NCI-H82 (cell line): ENCODE data around the gene NCBP2.

Experiments used
- DNase-seq: peaks from one replicate; lab custom pipeline; 2025; lab: John Stamatoyannopoulos, UW

Gene NCBP2

DNA sequence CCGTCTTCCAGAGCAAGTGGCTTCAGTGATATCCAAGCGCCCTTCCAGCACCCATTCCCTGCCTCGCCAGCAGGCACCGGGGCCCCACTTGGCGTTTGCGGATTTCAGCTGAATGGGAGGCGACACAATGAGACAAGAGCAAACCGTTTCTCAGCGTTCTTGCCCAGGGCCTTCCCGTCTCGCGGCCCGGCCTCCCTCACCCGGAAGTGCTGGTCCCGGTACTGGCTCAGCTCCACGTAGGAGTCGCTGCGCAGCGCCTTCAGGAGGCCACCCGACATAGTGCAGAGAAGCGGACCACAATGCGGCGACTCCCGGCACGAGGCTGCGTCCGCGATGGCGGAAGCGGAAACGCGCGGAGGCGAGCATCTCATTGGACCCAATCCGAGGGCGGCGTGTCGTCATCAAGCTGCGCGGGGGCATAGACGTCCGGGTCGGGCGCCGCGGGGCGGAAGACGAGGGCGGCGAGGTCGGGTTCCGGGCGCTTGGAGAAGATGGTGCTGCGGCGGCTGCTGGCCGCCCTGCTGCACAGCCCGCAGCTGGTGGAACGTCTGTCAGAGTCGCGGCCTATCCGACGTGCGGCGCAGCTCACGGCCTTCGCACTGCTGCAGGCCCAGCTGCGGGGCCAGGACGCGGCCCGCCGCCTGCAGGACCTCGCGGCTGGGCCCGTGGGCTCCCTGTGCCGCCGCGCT, at the start of gene NCBP2:
Gene NCBP2 (minus strand): TSS at position 303 of the 689 bp plus-strand sequence. CDS start 25 bp downstream, at position 278.
- DNase-seq: peak; percentile 99

DNA sequence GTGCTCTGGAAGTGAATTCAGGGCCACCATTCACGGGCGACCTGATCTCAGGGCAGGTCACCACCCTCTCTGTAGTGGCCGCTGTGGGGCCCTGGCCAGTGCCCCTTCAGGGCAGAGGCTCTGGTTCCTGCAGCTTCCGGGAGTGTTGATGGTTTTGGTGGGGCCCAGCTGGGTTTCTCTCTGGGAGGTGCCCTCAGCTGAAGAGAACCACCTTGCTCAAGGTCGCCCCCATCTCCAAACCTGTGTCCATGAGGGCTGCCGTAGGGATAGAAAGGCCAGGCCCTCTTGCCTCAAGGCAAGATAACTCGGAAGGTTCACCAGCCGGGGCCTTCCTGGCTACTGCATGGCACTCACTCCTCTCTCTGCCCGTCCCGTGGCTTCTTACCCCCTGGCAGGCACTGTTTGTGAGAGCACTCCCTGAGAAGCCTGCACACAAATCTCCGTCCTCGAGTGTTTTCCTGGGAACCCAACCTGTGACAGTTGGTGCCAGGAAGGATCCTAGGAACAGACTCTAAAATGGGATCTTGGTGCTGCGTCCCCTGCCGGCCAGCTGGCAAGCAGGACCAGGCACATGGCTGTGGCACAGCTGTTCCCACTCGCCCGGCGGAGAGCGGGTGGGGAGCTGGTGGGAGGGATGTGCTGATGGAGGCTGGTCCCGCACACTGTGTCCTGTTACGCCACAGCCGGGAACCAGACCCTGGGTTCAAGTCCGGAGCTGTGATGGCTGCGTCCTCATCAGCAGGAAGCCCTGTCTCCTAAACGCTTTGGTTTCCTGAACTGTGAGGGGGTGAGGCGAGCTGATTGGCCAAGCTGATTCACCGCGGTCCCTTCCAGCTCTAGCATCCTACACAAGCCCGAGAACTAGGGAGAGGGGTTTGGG, 49.5 kb upstream of the NCBP2 start:
- DNase-seq: no peak

DNA sequence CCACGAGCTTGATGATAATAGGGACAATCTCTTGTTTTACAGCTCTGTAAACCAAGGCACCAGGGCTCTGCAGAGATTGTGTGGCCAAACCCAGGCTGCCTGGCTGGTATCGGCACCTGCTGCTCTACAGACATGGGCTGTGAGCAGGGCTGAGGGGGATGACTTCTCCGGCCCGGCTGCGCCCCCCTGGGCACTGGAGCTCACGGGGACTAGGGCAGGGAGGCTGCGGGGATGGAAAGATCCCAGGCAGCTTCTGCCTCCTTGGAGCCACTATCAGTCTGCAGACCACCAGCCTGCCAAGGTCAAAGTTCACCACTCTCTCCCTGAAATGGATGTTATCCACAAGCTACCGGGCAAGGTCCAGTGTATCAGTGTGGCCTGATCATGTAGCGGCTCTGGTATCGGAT, 48.3 kb upstream of the NCBP2 start:
- no peak for DNase-seq

DNA sequence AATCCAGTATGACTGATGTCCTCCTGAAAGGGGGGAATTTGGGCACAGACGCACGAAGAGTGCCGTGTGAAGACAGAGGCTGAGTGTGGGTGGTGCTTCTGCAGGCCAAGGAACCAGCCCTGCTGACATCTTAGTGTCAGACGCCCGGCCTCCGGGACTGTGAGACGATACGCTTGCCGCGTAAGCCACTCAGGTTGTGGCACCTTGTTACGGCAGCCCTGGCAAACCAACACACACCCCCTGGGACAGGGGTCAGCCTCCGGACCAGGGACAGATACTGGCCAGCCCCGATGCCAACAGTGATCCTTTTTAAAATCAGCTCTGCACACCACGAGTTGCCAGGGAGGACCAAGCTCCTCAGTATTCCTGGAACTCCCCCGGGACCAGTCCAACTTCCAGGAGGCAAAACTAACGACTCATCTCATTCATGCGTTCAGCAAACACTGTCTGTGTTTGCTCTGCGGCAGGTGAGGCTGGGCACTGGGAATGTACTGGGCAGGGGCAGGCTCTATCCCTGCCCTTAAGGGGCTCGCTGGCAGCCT, 47.5 kb upstream of the NCBP2 start:
- no peak for DNase-seq

DNA sequence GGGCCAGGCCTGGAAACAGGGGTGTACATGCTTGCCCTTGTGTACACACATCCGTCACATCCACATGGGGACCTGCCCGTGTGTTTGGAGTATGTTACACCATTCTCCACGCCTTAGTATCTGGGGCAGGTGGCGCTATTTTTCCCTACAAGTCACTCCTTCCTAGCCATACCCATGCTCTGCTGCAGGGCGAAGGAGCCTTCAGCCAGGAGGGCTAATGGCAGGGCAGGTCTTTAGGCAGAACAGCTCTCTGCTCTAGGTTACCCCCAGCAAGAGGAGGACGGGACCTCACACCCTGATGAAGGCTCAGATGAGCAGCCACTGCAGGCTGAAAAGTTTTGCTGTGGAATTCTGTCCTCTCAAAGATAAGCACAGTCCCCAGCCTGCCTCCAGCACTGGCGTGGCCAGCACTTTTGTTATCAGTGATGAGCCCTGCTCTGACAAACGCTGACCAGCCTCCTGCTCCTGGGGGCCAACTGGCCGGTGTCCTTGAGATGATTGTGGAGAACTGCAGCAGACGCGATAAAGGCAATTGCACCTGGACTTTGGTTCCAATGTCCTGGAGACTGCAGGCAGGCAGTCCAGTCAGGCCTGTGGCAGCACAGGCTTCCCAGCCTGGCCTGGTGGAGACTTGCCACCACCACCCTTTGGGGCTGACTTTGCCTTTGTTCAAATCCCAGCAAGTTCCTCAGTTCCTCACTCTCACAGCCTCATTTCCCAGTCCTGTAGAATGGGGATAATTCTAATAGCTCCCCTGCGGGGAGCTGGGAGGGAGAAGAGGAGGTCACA, 46.1 kb upstream of the NCBP2 start:
- peak; percentile 66 for DNase-seq

DNA sequence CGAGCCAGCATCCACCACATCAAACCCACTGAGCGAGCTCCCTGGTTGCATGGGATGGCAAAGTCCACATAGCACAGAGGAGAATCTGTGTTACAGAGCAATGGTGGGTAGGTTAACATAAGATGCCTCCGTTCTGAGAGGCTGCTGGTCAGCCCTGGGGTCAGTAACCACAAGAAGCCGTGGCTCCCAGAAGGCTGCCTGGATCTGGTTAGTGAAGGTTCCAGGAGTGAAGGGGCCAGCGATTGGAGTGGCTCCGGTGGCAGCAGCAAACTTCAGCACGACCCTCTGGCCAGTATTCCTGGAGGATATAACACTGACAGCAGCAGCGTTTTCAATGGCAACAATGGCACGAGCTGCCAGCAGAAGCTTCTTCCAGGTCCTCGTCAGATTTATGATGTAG, 44.7 kb upstream of the NCBP2 start:
- DNase-seq: no peak

DNA sequence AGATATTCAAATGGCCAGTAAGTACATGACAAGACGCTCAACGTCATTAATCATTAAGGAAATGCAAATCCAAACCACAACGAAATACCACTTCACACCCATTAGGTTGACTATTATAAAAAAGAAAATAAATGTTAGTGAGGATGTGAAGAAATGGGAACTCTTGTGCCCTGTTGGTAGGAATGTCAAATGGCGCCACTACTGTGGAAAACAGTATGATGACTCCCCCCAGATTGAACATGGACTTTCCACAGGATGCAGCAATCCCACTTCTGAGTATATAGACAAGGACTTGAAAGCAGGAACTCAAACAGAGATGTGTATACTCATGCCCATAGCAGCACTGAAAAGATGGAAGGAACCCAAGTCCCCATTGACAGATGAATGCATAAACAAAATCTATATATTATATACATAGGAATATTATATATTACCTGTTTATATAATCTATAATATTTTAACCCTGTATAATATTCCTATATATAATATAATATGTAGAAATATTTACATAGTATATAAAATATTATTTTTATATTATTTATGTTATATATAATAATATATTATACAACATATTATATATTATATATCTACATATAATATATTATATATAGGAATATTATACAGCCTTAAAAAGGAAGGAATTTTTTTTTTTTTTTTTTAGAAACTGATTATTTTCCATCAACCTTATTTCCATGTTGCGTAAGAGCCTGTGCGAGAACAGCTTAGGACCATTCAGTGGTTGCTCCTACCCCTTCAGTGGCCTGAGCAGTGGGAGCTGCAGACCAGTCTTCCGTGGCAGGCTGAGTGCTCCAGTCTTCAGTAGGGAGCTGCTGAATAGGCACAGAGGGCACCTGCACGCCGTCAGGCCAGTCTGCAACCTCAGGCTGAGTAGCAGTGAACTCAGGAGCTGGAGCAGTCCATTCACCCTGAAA, 43.9 kb upstream of the NCBP2 start:
- no peak for DNase-seq

DNA sequence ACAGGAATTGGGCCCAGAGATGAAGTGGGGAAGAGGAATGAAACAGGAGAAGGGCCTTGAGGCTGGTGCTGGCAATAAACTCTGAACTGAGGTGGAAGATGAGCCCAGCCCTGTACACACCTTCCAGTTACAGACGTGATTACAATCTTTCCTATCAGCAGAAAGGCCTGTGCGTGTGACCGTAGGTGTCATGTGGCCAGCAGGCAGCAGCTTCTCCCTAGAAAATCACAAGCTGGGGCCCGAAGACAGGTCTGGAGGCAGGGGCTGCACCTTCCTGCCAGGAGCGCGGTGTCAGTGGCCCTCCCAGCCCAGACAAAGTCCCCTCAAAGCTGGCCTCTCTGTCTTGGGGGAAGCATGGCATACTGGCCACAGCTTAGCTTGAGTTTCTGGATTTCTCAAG, 43.0 kb upstream of the NCBP2 start:
- DNase-seq: no peak

DNA sequence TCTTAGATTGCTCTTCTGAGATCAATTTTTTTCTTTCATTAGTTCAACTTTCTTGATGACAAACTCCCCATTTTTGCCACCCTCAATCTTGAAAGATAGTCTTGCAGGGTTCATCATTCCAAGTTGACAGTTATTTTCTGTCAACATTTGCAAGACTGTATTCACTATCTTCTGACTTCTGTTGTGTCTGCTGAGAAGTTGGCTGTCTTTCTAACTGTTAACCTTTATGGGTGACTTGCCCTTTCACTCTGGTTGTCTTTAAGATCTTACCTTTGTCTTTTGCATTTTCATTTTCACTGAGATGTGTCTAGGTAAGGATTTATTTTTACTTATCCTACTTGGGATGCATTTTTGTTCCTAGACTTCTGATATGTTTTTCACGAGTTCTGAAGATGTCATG, 40.9 kb upstream of the NCBP2 start:
- no peak for DNase-seq

DNA sequence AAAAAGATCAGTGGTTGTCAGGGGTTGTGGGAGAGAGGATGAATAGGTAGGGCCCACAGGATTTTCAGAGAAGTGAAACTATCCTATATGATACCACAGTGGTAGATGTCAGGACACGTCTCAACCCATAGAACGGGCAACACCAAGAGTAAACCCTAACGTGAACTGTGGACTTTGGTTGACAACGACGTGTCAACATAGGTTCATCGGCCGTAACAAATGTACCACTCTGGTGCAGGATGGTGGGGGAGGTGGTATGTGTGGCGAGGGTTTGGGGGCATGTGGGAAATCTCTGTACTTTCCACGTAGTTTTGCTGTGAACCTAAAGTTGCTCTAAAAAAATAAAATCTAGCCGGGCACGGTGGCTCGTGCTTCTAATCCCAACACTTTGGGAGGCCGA, 39.3 kb upstream of the NCBP2 start:
- DNase-seq: no peak

DNA sequence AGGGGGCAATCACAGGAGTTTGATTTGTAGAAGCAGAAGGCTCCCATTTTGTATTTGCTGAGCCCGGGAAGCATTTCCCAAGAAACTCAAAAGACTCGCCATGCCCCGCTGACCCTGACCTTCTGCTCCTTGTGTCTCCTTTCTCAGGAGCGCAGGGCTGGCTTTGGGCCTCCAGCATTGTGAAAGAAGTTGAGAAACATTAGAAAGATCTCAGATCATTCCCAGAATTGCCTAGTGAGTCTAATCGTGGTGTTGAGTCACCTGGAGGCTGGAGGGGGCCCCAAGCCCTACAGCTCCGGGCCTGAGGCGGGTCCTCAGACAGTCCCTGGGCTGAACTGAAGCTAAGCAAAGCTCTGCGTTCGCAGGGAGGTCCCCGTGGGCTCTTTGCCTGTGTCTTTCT, 37.2 kb upstream of the NCBP2 start:
- no peak for DNase-seq

DNA sequence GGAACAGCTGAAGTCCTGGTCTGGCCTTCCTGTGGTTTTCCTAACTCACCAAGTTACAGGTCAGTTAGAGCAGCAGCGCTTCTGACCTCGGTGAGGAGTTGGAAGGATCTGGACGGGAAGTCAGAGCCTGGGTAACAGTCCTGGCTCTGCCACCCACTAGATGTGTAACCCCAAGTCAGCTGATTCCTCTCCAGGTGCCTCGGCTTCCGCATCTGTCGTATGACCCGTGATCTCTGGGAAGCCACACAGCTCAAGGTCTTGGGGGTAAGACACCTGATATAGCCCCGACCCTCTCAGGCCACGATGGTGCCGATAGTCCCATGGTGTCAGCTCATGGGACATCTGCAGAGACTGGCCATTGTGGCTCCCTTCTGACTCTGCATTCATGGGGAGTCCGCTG, 34.6 kb upstream of the NCBP2 start:
- no peak for DNase-seq

DNA sequence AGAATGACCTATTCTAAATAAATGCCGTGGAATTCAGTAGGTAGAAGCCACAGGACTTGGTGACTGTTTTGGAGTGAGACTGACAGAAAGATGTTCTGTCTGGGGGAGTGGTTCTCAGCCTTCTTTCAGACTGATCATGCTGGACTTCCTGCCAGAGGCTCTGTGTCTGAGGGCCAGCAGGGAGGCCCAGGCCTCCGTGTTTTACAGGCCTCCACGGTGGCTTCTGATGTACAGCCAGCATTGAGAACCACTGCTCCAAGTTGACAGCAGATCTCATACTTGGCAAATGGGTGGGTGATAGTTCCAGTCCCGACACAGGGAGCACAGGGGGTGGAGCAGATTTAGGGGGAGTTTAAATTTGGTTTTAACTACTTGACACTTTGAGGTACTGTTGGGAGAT, 33.0 kb upstream of the NCBP2 start:
- no peak for DNase-seq

DNA sequence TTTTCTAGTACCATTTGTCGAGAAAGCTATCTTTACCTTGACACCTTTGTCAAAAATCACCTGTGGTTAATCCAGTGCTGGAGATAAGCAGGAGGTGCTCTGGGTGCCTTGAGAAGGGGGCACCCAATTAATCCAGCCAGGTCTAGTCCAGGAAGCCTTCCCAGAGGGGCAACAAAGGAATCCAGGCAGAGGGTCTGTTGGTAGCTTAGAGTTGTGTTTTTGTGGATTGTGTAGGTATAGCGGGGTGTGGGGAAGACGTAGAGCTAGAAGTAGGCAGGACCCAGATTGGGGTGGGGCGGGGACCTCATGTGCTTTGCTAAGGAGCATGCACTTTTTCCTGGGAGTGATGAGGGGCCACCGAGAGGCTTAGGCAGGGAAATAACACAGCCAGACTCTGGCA, 32.3 kb upstream of the NCBP2 start:
- no peak for DNase-seq

DNA sequence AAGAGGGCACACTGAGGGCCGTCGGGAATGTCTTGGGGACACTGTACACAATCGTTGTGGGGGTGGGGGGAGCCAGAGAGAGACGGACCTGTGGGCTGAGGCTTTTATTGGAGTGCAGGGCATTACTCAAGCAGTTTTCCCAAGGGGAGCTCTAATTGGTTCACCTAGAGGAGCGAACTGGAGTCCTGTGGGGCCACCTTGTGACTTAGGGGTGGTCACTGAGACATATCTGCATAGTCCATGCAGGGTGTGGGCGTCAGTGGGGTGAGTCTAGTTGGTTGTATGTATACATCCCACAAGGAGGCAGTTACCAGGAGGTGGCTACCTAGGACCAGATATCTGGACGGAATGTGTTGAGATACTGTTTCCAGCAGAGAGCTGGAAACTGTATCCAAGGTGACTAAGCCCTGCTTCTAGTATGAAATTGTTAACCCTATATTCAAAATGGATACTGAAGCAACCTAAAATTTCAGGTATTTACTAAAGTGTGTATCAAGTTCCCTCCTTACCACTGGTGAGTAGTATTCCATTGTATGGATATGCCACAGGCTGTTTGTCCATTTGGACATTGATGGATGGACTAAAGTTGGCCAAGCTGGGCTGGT, 28.9 kb upstream of the NCBP2 start:
- peak; percentile 39 for DNase-seq

DNA sequence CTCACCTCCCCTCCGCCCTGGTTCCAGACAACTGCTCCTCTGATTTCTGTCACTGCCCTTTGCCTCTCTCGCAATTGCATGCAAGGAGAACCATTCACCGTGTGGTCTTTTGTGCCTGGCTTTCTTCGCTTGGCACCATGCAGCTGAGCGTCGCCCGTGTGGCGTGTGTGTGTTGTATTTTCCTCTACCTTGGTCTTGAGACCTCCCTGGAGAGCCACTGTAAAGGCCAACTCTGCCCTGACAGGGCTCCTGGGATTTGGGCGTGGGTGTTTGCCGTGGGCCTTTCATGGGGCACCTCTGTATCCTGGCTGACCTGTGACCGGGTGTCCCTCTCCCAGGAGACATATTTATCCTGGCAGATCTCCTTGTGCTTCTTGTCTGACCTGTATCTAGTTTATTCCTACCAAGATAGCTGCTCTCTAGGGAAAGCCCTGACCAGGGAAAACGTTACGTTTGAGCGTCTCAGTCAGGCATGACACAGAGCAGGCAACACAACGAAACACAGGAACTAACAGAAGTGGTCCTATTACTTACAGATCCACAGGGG, 28.3 kb upstream of the NCBP2 start:
- no peak for DNase-seq

DNA sequence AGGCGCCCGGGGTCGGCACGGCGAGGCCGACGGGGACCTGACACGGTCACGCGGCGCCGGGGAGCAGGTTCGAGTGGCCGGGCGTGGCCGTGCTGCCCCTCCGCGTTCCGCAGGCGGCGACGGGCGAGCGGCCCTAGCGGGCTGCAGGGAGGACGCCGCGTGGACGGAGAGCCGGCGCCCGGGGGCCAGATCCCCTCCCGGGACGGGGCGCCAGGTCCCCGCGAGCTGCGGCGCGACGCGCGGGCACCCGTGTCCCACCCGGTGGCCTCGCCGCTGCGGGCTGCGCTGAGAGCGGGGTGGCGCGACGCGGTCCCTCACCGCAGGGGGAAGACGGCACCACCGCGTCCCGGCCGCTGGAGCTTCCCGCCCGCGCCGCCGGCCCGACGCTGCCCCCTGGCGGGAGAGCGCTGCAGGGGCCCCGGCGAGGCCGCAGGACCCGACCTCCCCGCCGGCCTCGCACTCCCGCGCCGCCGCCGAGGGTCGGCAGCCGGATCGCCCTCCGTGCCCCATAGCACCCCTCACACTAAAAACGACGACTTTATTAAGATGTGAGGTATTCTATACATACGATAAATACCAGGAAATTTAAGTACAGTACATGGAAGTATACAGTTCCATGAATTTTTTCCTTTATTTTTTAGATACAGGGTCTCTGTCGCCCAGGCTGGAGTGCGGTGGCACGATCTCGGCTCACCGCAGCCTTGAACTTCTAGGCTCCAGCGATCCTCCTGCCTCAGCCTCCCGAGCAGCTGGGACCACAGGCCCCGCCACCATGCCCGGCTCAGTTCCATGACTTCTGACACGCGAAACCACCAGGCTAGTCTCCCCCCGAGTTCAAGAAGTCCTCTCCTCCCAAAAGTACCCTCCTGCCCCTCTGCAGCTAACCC, 27.6 kb upstream of the NCBP2 start:
- DNase-seq: peak; percentile 81

DNA sequence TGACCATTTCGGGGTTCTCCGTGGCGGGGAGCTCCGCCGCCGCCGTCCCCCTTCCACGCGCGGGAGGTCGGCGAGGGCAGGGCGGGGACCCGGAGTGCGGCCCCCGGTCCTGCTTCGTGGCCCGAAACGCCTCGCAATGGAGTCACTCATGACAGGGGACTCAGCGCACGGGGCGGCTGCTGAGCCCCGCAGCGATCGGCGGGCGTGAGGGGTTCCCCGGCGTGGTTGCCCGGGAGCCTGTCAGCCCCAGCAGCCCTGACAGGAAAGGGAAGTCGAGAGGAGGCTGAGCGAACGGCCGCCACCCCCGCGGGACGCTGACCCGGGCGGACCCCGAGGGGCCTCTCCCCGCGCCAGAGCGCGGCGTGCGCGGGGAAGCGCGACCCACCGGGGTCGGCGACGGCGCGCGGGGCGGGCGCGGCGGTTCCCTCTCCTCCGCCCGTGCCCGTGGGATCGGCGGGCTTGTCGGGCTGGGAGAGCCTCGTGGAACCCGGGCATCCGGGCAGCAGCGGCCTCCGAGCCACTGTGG, 26.9 kb upstream of the NCBP2 start:
- DNase-seq: peak; percentile 60
